Testis (tissue), 3 donors: Measurements from ENCODE around the gene SLC36A1. TPM values are rescaled to one million over a fixed set of nuclear protein-coding genes. Genes with fewer than 3 reads are reported as not detected.

Source experiments
- microRNA-seq, 2 donors: library from miRNA; unstranded; fragments of <30 nt; microRNA quantifications; one replicate each; pipeline ENCODE4, GENCODE V29; 2016; ENCODE audit warnings: borderline number of aligned reads in 2 of 2, borderline replicate concordance in 1 of 2
- polyA plus RNA-seq: library from polyadenylated mRNA; stranded (reverse); fragments of 350-450 nt; fragmentation: Illumina TruSeq; extraction: RNeasy Lipid Tissue Mini Kit (QIAGEN cat#74804); gene quantifications from one replicate; pipeline ENCODE4 v1.2.3, GENCODE V29; 2014; ENCODE audit warnings: low read depth, low replicate concordance; ENCODE audit not compliant: insufficient read depth
- small RNA-seq, 2 donors: library from RNA; depleted of rRNA; stranded (forward); fragments of <200 nt; gene quantifications; one replicate each; pipeline ENCODE3, GENCODE V24; 2016
- total RNA-seq, 2 donors: library from RNA; depleted of rRNA; stranded (reverse); fragments of >200 nt; gene quantifications; one replicate each; pipeline ENCODE4 v1.2.3, GENCODE V29; 2016

The SLC36A1 gene
- total and polyA plus RNA-seq, 3 donors from 2014 or later: 31.2 to 33.4 (median 31.3) TPM

Small RNA genes within 50 kb of the gene (microRNA-seq; reads per million reads assigned to microRNA genes)
- gene MIR6499: 0 reads per million in 2 donors

Small RNA genes within 50 kb of the gene (small RNA-seq; reads per million reads assigned to genes)
- gene MIR6499 (0.18 to 0.19 reads per million in 2 donors), gene RNA5SP197 (0 reads per million in 2 donors)

Other genes starting within 250 kb of the SLC36A1 start
- gene CCDC69, start 223.5 kb upstream of the SLC36A1 start, total RNA-seq: 10 to 100 TPM; 37.6 to 65.3 TPM
- gene CCDC69, start 223.5 kb upstream of the SLC36A1 start, polyA plus RNA-seq: 40.8 TPM
- 10 to 100 TPM; 38.0 to 54.4 TPM for gene GM2A, start 194.4 kb upstream of the SLC36A1 start, total RNA-seq
- 29.8 TPM for gene GM2A, start 194.4 kb upstream of the SLC36A1 start, polyA plus RNA-seq
- gene SLC36A3, start 143.8 kb upstream of the SLC36A1 start, total RNA-seq: 1 to 10 TPM; 4.2 to 8.3 TPM
- gene SLC36A3, start 143.8 kb upstream of the SLC36A1 start, polyA plus RNA-seq: 21.9 TPM
- gene SLC36A2, start 100.0 kb upstream of the SLC36A1 start, total RNA-seq: under 1 TPM; 0.43 to 0.47 TPM
- gene SLC36A2, start 100.0 kb upstream of the SLC36A1 start, polyA plus RNA-seq: 1.5 TPM
- 10 to 100 TPM; 10.3 to 18.0 TPM for gene FAT2, start 143.7 kb downstream of the SLC36A1 start, total RNA-seq
- 21.8 TPM for gene FAT2, start 143.7 kb downstream of the SLC36A1 start, polyA plus RNA-seq
- 1,000 to 10,000 TPM; 1,884 to 2,585 TPM for gene SPARC, start 239.3 kb downstream of the SLC36A1 start, total RNA-seq
- 3,080 TPM for gene SPARC, start 239.3 kb downstream of the SLC36A1 start, polyA plus RNA-seq